Measurements from ENCODE around the gene CLCN4.

The CLCN4 gene

GRCh38 chrX:10246297-10246696 is 89.5 kb downstream of the CLCN4 start:
- DNase-seq: no peak

GRCh38 chrX:10246846-10247245 is 90.1 kb downstream of the CLCN4 start:
- DNase-seq: no peak

DNA sequence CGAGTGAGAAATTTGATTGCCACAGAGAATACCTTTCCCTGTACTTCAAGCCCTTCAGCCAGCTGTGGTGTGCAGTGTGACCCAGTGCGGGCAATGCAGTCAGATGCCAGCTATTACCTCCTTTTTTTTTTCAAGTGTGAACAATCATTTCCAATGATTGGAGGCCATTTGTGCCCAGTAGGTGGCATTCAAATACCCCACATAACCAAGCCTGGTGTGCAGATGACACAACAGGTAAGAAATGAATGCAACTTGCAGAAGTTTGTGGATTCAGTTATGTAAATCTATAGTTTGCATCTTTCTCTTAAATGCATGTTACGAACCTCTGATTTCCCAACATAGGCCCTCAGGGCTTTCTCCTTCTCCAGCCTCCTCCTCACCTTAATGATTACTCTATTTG is 98.0 kb downstream of the CLCN4 start:
- no peak for DNase-seq

DNA sequence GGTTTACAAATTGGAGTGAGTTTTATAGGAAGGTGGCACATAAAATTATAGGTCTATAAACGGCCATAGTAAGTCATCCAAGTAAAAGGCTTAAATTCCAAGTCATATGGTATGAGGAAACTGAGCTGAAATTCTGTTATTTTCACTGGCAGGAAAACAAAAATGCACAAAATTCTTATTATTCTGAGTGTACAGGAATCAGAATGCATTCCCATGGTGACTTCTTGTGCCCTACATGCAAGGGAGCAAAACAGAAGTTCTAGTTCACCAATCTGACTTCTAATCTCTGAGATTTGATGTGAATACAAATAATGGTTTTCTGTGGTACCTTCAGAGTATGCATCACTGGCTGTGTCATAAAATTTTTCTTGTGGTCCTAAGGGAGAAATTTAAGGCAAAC is 102.9 kb downstream of the CLCN4 start:
- DNase-seq: no peak

DNA sequence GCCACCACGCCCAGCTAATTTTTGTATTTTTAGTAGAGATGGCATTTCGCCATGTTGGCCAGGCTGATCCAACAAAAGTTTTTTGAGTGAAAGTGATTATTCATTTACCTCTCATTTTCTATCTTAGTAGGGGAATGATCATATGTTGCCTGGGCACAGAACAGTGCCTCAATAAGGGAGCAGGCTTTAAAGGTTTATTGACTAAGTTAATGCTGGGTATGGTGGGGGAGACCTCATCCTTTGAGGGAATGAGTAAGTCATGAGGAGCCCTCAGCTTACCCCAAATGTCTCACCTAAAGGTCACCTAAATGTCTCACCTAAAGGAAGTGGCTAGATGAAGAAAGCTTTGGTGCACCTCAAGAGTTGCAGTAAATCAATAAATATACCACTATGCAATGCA is 109.0 kb downstream of the CLCN4 start:
- DNase-seq: no peak

- no peak for DNase-seq
Measured at GRCh38 chrX:10278716-10279115, 121.9 kb downstream of the CLCN4 start.

- no peak for DNase-seq
Measured at GRCh38 chrX:10280071-10280470, 123.3 kb downstream of the CLCN4 start.

DNA sequence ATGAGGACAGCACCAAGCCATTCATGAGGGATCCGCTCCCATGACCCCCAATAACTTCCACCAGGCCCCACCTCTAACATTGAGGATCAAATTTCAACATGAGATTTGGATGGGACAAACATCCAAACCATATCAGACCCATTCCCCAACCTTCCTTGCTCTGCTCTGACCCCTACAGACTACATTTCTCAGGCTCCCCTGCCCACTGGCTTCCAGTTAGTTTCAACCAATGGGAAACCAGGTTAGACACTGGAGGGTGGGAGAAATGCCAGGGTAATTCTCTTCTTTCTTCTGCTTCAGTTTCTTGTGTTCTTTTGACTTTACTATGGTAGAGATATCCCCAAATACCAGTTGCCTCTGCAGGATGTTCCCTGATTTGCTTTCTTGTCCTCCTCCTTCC is 125.7 kb downstream of the CLCN4 start:
- DNase-seq: no peak

- no peak for DNase-seq
Measured at GRCh38 chrX:10286195-10286594, 129.4 kb downstream of the CLCN4 start.

All from NCI-H2081 treated with DMSO at 0.1 percent for 48 hours (cell line).